Endothelial cell of hepatic sinusoid (primary cell): ENCODE data around the gene CDH12.
"Not testable (repeated sequence)": the region's sequence is repeated elsewhere in the genome, so short reads cannot be mapped to it uniquely, and the experiment has no call there.

Experiments
- in situ Hi-C: cut with HindIII; loops from 2 replicates; pipeline ENCODE4 v1.10.0; 2017; ENCODE audit warnings: low sequenced_read_pairs

The CDH12 gene

GRCh38 chr5:22473886-22474285 is 379.3 kb downstream of the CDH12 start:
- in situ Hi-C loops = no loop called here

- in situ Hi-C loops = no loop called here
These were observed 382.0 kb downstream of the CDH12 start for GRCh38 chr5:22471154-22471553.

- in situ Hi-C loops = no loop called here
These were observed 382.7 kb downstream of the CDH12 start for GRCh38 chr5:22470408-22470807.

- in situ Hi-C loops = no loop called here
These were observed 387.5 kb downstream of the CDH12 start for GRCh38 chr5:22465616-22466015.

GRCh38 chr5:22465177-22465576 is 388.0 kb downstream of the CDH12 start:
- in situ Hi-C loops = no loop called here

GRCh38 chr5:22460189-22460588 is 393.0 kb downstream of the CDH12 start:
- in situ Hi-C loops = no loop called here

GRCh38 chr5:22432905-22433304 is 420.2 kb downstream of the CDH12 start:
- in situ Hi-C loops = no loop called here

GRCh38 chr5:22431840-22432239 is 421.3 kb downstream of the CDH12 start:
- in situ Hi-C loops = no loop called here

GRCh38 chr5:22431406-22431805 is 421.7 kb downstream of the CDH12 start:
- in situ Hi-C loops = no loop called here

GRCh38 chr5:22411554-22412349 is 441.4 kb downstream of the CDH12 start:
- in situ Hi-C loops = no loop called here

- in situ Hi-C loops = no loop called here
These were observed 461.2 kb downstream of the CDH12 start for GRCh38 chr5:22391956-22392355.

GRCh38 chr5:22390888-22391287 is 462.3 kb downstream of the CDH12 start:
- in situ Hi-C loops = no loop called here

- in situ Hi-C loops = no loop called here
These were observed 480.1 kb downstream of the CDH12 start for GRCh38 chr5:22372826-22373660.

GRCh38 chr5:22372376-22372775 is 480.8 kb downstream of the CDH12 start:
- in situ Hi-C loops = no loop called here

GRCh38 chr5:22354956-22355355 is 498.2 kb downstream of the CDH12 start:
- in situ Hi-C loops = no loop called here

- in situ Hi-C loops = no loop called here
These were observed 500.7 kb downstream of the CDH12 start for GRCh38 chr5:22352493-22352892.

- in situ Hi-C loops = no loop called here
These were observed 502.0 kb downstream of the CDH12 start for GRCh38 chr5:22351178-22351577.

- in situ Hi-C loops = no loop called here
These were observed 505.1 kb downstream of the CDH12 start for GRCh38 chr5:22348027-22348426.

GRCh38 chr5:22344000-22344399 is 509.1 kb downstream of the CDH12 start:
- in situ Hi-C loops = no loop called here

GRCh38 chr5:22341406-22341805 is 511.7 kb downstream of the CDH12 start:
- in situ Hi-C loops = no loop called here

GRCh38 chr5:22332949-22333348 is 520.2 kb downstream of the CDH12 start:
- in situ Hi-C loops = not testable (repeated sequence)

GRCh38 chr5:22329683-22330082 is 523.5 kb downstream of the CDH12 start:
- in situ Hi-C loops = no loop called here
